Pancreas (tissue), 10 donors: ENCODE results near the gene MTUS2. TPM values are rescaled to one million over a fixed set of nuclear protein-coding genes. Genes with fewer than 3 reads are reported as not detected.

Experiments
- ATAC-seq, 4 donors: fragments of 200-7000 bp; cut with Tn5 transposase; one replicate each; pipeline versions ENCODE4 v1.8.0 to v1.9.1; 2020; ENCODE audit warnings: mild to moderate bottlenecking in 4 of 4, moderate library complexity in 4 of 4
- DNase-seq, 6 donors: peaks; one replicate each; pipeline ENCODE4 v3.0.0-alpha.2; 2020
- FAIRE-seq: peaks from 2 replicates; lab custom pipeline; 2012; peaks lifted over from hg19 to GRCh38; lab: Jason Lieb, UNC
- H3K27ac ChIP-seq, 4 donors: fragments of 200-600 bp; sonication (generic); 1 replicate in 3 of 4; 2 replicates in 1 of 4; pipeline versions ENCODE4 v1.5.0 to v1.8.0; 2020
- H3K27me3 ChIP-seq, 4 donors: fragments of 200-600 bp; one replicate each; pipeline ENCODE4 v1.8.0; 2021
- H3K36me3 ChIP-seq, 3 donors: fragments of 200-600 bp; sonication (generic) in 1 of 3; one replicate each; pipeline versions ENCODE4 v1.5.0 to v1.8.0; 2020 to 2021
- H3K4me1 ChIP-seq, 3 donors: fragments of 200-600 bp; one replicate each; pipeline ENCODE4 v1.8.0; 2021
- H3K4me3 ChIP-seq, 4 donors: fragments of 200-600 bp; sonication (generic) in 2 of 4; one replicate each; pipeline versions ENCODE4 v1.5.0 to v1.8.0; 2020 to 2021
- H3K9me3 ChIP-seq, 4 donors: fragments of 200-600 bp; one replicate each; pipeline ENCODE4 v1.8.0; 2021
- WGBS, 2 donors: extraction: QIAGEN DNeasy Blood & Tissue Kit; methylation state at CpG; one replicate each; pipeline ENCODE4 v1.1.7; 2013; 5-methylcytosine and 5-hydroxymethylcytosine counted together
- intact Hi-C, 3 donors: fragments of 100-400 bp; cut with DNase I; formaldehyde crosslinking; loops; one replicate each; pipeline versions ENCODE4 v1.11.1 to v1.14.2; 2022
- polyA plus RNA-seq, 2 donors: library from polyadenylated mRNA; stranded (reverse); fragments of 200-250 nt; gene quantifications; one replicate each; pipeline ENCODE4 v1.2.3, GENCODE V29; 2013
- total RNA-seq, 6 donors: library from RNA; stranded (reverse); fragmentation: NEBNext Ultra II Directional in 4 of 6; extraction: Animal tissue kit (Norgen Biotek cat#: 25700) in 4 of 6; gene quantifications; one replicate each; pipeline versions ENCODE4 v1.2.1 to v1.2.4, GENCODE V29; 2021 to 2023
- TF ChIP-seq, protein P1 (sequence below), 4 donors: fragments of 200-600 bp; sonication (generic) in 3 of 4; IDR thresholded peaks; one replicate each; pipeline versions ENCODE4 v1.5.0 to v1.8.0; 2021; ENCODE audit warnings: antibody characterized with exemption in 4 of 4
- donor health status: healthy with polysubstance abuse.
- donor health status: DM: no; HTN: no; CAD: no; lungs with moderate emphysema.
- donor health status: DM: no; HTN: no; CAD: no.
- donor health status: control.
- donor health status: control.
- donor health status: Bipolar disorder and iron deficiency.
- donor health status: DM: yes; HTN: yes; CAD: no.
- donor health status: DM: no; HTN: no; CAD: no.
- donor health status: DM: no; HTN: no; CAD: no.
- donor health status: DM: yes; HTN: yes; CAD: no.

MTUS2 gene
- total and polyA plus RNA-seq, 8 donors, result 2.2 to 9.0 (median 4.8) TPM

DNA sequence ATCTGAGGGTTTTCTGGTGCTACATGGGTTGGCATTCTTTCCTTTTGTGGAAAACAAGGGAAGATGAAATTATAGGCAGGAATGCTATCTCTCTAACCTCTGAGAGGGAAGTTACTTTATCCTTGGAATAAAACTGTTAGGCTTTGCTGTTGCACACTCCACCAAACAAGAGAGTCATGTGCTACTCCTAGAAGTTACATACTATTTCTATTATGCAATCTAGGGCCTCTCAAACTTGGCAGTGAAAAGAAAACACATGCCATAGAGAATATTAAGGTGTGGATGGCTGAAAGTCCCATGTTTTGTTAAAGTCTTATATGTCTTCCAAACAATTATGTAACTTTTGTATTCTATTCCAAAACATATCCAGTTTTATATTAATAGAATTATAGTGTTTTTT lies 407.4 kb downstream of the MTUS2 start:
- no peak overlapping the region for H3K27ac ChIP-seq
- H3K9me3 ChIP-seq, result no peaks in the 10 kb centered on the region
- H3K36me3 ChIP-seq, result no peaks in the 10 kb centered on the region
- no peak for DNase-seq
- FAIRE-seq, result no peak
- no peaks in the 10 kb centered on the region for H3K27me3 ChIP-seq
- H3K4me3 ChIP-seq, result no peak overlapping the region
- no peak for ATAC-seq
- intact Hi-C loops, result no loop called here
- TF ChIP-seq, protein P1, sequence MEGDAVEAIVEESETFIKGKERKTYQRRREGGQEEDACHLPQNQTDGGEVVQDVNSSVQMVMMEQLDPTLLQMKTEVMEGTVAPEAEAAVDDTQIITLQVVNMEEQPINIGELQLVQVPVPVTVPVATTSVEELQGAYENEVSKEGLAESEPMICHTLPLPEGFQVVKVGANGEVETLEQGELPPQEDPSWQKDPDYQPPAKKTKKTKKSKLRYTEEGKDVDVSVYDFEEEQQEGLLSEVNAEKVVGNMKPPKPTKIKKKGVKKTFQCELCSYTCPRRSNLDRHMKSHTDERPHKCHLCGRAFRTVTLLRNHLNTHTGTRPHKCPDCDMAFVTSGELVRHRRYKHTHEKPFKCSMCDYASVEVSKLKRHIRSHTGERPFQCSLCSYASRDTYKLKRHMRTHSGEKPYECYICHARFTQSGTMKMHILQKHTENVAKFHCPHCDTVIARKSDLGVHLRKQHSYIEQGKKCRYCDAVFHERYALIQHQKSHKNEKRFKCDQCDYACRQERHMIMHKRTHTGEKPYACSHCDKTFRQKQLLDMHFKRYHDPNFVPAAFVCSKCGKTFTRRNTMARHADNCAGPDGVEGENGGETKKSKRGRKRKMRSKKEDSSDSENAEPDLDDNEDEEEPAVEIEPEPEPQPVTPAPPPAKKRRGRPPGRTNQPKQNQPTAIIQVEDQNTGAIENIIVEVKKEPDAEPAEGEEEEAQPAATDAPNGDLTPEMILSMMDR (IDR thresholded peaks at IDR 0.05), result no peak
- H3K4me1 ChIP-seq, result no peaks in the 10 kb centered on the region

DNA sequence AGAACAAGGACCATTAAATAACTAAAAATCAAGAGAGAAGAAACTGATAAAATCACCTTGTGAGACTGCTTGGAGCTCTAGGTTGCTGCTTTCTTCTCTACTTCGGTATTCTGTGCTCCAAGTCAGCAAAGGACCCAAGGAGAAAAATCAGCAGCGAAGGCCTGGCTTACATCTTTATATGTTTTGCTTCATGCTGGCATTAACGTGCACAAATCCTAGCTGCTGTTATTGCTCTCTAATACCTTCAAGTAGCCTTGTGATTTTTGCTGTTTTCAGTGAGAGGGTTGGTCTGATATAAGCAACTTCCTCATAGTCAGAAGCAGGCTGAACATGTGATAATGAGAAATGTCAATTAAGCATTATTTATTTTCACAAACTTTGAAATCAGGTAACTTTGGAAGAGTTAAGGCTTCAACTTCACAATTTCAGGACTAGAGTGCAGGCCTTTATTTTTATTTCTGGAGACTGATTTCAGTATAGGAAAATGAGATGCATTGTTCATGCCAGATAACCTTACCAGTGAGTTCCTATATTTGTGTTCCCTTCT lies 410.2 kb downstream of the MTUS2 start:
- no peak overlapping the region for H3K4me3 ChIP-seq
- WGBS, 2 donors, result 70 to 73% methylated on average over 3 of the region's 3 CpGs
- no peak for FAIRE-seq
- no peaks in the 10 kb centered on the region for H3K36me3 ChIP-seq
- no peaks in the 10 kb centered on the region for H3K4me1 ChIP-seq
- ATAC-seq, result no peak
- intact Hi-C loops, result no loop called here
- TF ChIP-seq, protein P1 (IDR thresholded peaks at IDR 0.05), result no peak
- H3K9me3 ChIP-seq, result no peaks in the 10 kb centered on the region
- no peaks in the 10 kb centered on the region for H3K27me3 ChIP-seq
- DNase-seq, result no peak
- H3K27ac ChIP-seq, result no peak overlapping the region

GRCh38 chr13:29239653-29240525 lies 419.8 kb downstream of the MTUS2 start:
- no peaks in the 10 kb centered on the region for H3K9me3 ChIP-seq
- no peak overlapping the region for H3K4me3 ChIP-seq
- FAIRE-seq (no peak), DNase-seq (no peak), ATAC-seq (no peak)
- no peaks in the 10 kb centered on the region for H3K4me1 ChIP-seq
- H3K36me3 ChIP-seq, result no peaks in the 10 kb centered on the region
- TF ChIP-seq, protein P1 (IDR thresholded peaks at IDR 0.05), result no peak
- H3K27me3 ChIP-seq, result no peaks in the 10 kb centered on the region
- WGBS, 2 donors, result 38 to 42% methylated on average over 3 of the region's 3 CpGs
- no peak overlapping the region for H3K27ac ChIP-seq
- intact Hi-C loops, result no loop called here

DNA sequence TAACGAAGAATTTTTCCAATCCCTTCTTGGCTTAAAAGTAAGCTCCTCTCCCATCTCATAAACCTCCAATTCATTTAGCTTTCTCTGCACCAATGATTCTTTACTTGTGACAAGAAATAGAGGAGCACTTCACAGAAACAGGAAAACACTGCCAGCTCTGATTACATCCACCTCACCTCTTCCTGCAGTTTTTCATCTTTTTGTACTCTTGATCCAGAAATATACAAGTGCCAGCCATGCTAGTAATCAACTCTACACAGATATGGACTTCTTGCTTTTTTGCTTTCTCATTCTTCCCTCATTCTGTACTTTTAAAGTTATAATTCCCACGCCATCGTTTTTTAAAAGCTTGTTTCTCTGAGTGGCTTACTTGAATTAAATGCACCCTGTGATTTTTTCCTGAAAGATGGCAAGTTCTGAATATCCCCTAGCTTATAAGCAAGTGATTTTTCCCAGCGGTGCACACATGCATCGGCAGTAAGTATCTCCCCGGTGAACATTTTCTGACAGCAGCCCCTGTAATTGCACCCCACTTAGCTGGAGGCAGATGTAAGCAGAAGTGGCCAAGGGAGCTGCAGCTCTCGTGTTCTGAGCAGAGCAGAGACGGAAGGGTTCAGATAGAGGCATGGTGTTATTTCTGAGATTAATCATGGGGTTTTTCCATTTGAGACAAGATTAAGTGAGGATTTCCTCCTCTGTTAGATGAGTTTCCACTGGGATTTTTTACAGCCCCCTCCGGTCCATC lies 434.7 kb downstream of the MTUS2 start:
- Histone ChIP-seq H3K9me3 (no peaks in the 10 kb centered on the region), H3K36me3 (no peaks in the 10 kb centered on the region), H3K4me3 (no peak overlapping the region), H3K27ac (no peak overlapping the region), H3K4me1 (no peaks in the 10 kb centered on the region), H3K27me3 (no peaks in the 10 kb centered on the region)
- FAIRE-seq (no peak), ATAC-seq (no peak), DNase-seq (no peak)
- intact Hi-C loops, result no loop called here
- WGBS, 2 donors, result 50 to 51% methylated on average over 9 of the region's 9 CpGs
- TF ChIP-seq, protein P1 (IDR thresholded peaks at IDR 0.05), result no peak
